Adrenal gland (tissue), 5 donors: ENCODE measurements around the gene RBPJ.

Experiments
- POLR2A ChIP-seq, 2 donors: fragments of 450-650 bp; IDR thresholded peaks; one replicate each; pipeline ENCODE4 v1.6.1; 2017; ENCODE audit warnings: antibody characterized with exemption in 2 of 2, mild to moderate bottlenecking in 2 of 2, moderate library complexity in 1 of 2
- TF ChIP-seq, protein P1 (sequence below), 6 experiments: fragments of 450-650 bp in 4 of 6; fragments of 200-600 bp in 2 of 6; sonication (generic) in 1 of 6; IDR thresholded peaks; 1 replicate in 5 of 6; 2 replicates in 1 of 6; pipeline versions ENCODE4 v1.5.1 to v1.8.0; 2016 to 2021; ENCODE audit warnings: antibody characterized with exemption in 6 of 6, mild to moderate bottlenecking in 2 of 6, moderate library complexity in 1 of 6
- donor health status: DM: no; HTN: no; CAD: no.

DNA sequence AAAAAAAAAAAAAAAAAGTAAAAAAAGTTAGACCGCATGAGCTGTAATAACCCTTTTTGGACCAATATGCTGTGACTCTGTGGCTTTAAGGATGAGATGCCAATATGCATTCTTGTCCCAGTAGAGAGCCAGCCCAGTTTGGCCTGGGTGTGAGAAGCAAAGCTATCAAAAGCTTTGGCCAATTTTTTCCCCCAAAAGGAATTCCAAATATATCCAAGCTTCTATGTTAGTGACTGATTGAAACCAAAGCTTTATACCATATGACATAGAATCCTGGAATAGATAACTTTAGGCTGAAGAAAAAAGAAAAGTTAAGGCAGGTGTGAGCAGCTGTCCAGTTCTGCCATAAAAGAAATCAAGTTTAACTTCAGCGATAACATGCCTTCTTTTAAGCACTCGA, 30.5 kb upstream of the RBPJ start:
- TF ChIP-seq, protein P1, sequence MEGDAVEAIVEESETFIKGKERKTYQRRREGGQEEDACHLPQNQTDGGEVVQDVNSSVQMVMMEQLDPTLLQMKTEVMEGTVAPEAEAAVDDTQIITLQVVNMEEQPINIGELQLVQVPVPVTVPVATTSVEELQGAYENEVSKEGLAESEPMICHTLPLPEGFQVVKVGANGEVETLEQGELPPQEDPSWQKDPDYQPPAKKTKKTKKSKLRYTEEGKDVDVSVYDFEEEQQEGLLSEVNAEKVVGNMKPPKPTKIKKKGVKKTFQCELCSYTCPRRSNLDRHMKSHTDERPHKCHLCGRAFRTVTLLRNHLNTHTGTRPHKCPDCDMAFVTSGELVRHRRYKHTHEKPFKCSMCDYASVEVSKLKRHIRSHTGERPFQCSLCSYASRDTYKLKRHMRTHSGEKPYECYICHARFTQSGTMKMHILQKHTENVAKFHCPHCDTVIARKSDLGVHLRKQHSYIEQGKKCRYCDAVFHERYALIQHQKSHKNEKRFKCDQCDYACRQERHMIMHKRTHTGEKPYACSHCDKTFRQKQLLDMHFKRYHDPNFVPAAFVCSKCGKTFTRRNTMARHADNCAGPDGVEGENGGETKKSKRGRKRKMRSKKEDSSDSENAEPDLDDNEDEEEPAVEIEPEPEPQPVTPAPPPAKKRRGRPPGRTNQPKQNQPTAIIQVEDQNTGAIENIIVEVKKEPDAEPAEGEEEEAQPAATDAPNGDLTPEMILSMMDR (IDR thresholded peaks at IDR 0.05): no peak
- no peak for TF ChIP-seq POLR2A (IDR thresholded peaks at IDR 0.05)
